Liver (tissue), 9 donors: Measurements from ENCODE around the gene HIVEP2. TPM values are rescaled to one million over a fixed set of nuclear protein-coding genes. Genes with fewer than 3 reads are reported as not detected.

Experiments
- DNase-seq: peaks from one replicate; pipeline ENCODE4 v3.0.0-alpha.2; 2017; ENCODE audit warnings: low spot score
- H3K27ac ChIP-seq, 2 donors: one replicate each; pipeline ENCODE4 v1.7.0; 2013; ENCODE audit warnings: inconsistent platforms in 2 of 2, low read length in 2 of 2, control low read depth in 1 of 2, low read depth in 1 of 2, mild to moderate bottlenecking in 1 of 2
- H3K27me3 ChIP-seq, 4 donors: one replicate each; pipeline versions ENCODE4 v1.6.1 to v1.7.0; 2013; ENCODE audit warnings: low read length in 3 of 4, inconsistent platforms in 1 of 4, mild to moderate bottlenecking in 1 of 4, moderate library complexity in 1 of 4; ENCODE audit not compliant: control insufficient read depth in 4 of 4, insufficient read depth in 4 of 4
- H3K36me3 ChIP-seq, 4 donors: one replicate each; pipeline versions ENCODE4 v1.6.1 to v1.7.0; 2013; ENCODE audit warnings: low read length in 3 of 4, mild to moderate bottlenecking in 3 of 4, low read depth in 1 of 4, moderate library complexity in 1 of 4; ENCODE audit not compliant: control insufficient read depth in 4 of 4, insufficient read depth in 3 of 4
- H3K4me1 ChIP-seq, 4 donors: one replicate each; pipeline versions ENCODE4 v1.6.1 to v1.7.0; 2013; ENCODE audit warnings: low read length in 3 of 4, mild to moderate bottlenecking in 3 of 4, moderate library complexity in 1 of 4; ENCODE audit not compliant: control insufficient read depth in 4 of 4, insufficient read depth in 4 of 4
- H3K4me3 ChIP-seq, 3 donors: one replicate each; pipeline versions ENCODE4 v1.6.1 to v1.7.0; 2013; ENCODE audit warnings: low read length in 3 of 3, control low read depth in 1 of 3, low read depth in 1 of 3, mild to moderate bottlenecking in 1 of 3
- H3K9ac ChIP-seq, 2 donors: one replicate each; pipeline ENCODE4 v1.7.0; 2013; ENCODE audit warnings: low read length in 2 of 2, mild to moderate bottlenecking in 2 of 2, moderate library complexity in 2 of 2, control low read depth in 1 of 2, low read depth in 1 of 2
- H3K9me3 ChIP-seq, 4 donors: one replicate each; pipeline versions ENCODE4 v1.6.1 to v1.7.0; 2013; ENCODE audit warnings: low read length in 3 of 4; ENCODE audit not compliant: control insufficient read depth in 4 of 4
- ATF3 ChIP-seq: IDR thresholded peaks from 2 replicates; pipeline ENCODE4 v1.6.1; 2016; ENCODE audit warnings: antibody characterized with exemption
- CTCF ChIP-seq: fragments of 150-350 bp; IDR thresholded peaks from 2 replicates; pipeline ENCODE4 v1.5.1; 2017; ENCODE audit warnings: improper control_type of control experiment, low read depth, low read length; ENCODE audit not compliant: missing input control
- EGR1 ChIP-seq, 2 donors: IDR thresholded peaks; 2 replicates each; pipeline ENCODE4 v1.6.1; 2016 to 2018; ENCODE audit warnings: antibody characterized with exemption in 2 of 2, low read depth in 2 of 2
- FOXA1 ChIP-seq: IDR thresholded peaks from 2 replicates; pipeline ENCODE4 v1.6.1; 2016; ENCODE audit warnings: antibody characterized with exemption
- FOXA2 ChIP-seq: IDR thresholded peaks from 2 replicates; pipeline ENCODE4 v1.6.1; 2016; ENCODE audit warnings: antibody characterized with exemption
- GABPA ChIP-seq, 2 donors: IDR thresholded peaks in 1 of 2; conservative IDR thresholded peaks in 1 of 2; 2 replicates each; pipeline ENCODE4 v1.6.1; 2016; ENCODE audit warnings: antibody characterized with exemption in 2 of 2, mild to moderate bottlenecking in 1 of 2, moderate library complexity in 1 of 2
- HNF4A ChIP-seq, 2 donors: conservative IDR thresholded peaks; 2 replicates each; pipeline ENCODE4 v1.6.1; 2016; ENCODE audit warnings: antibody characterized with exemption in 2 of 2, mild to moderate bottlenecking in 2 of 2
- HNF4G ChIP-seq: IDR thresholded peaks from 2 replicates; pipeline ENCODE4 v1.6.1; 2016; ENCODE audit warnings: antibody characterized with exemption
- JUND ChIP-seq, 2 donors: IDR thresholded peaks; 2 replicates each; pipeline ENCODE4 v1.6.1; 2016; ENCODE audit warnings: antibody characterized with exemption in 2 of 2
- MAX ChIP-seq: IDR thresholded peaks from 2 replicates; pipeline ENCODE4 v1.6.1; 2016; ENCODE audit warnings: antibody characterized with exemption
- NR2F2 ChIP-seq: IDR thresholded peaks from 2 replicates; pipeline ENCODE4 v1.6.1; 2016; ENCODE audit warnings: antibody characterized with exemption
- RAD21 ChIP-seq, 2 donors: IDR thresholded peaks; 2 replicates each; pipeline ENCODE4 v1.6.1; 2016; ENCODE audit warnings: antibody characterized with exemption in 2 of 2, mild to moderate bottlenecking in 2 of 2
- REST ChIP-seq: IDR thresholded peaks from 2 replicates; pipeline ENCODE4 v1.6.1; 2016; ENCODE audit warnings: antibody characterized with exemption, mild to moderate bottlenecking
- RXRA ChIP-seq, 2 donors: IDR thresholded peaks; 2 replicates each; pipeline ENCODE4 v1.6.1; 2017 to 2018; ENCODE audit warnings: antibody characterized with exemption in 2 of 2, mild to moderate bottlenecking in 1 of 2
- SP1 ChIP-seq: IDR thresholded peaks from 2 replicates; pipeline ENCODE4 v1.6.1; 2018; ENCODE audit warnings: antibody characterized with exemption, mild to moderate bottlenecking
- TAF1 ChIP-seq: conservative IDR thresholded peaks from 2 replicates; pipeline ENCODE4 v1.6.1; 2016; ENCODE audit warnings: antibody characterized with exemption, mild to moderate bottlenecking
- YY1 ChIP-seq: IDR thresholded peaks from 2 replicates; pipeline ENCODE4 v1.6.1; 2016; ENCODE audit warnings: antibody characterized with exemption, mild to moderate bottlenecking
- ZBTB33 ChIP-seq: IDR thresholded peaks from 2 replicates; pipeline ENCODE4 v1.6.1; 2016; ENCODE audit warnings: antibody characterized with exemption
- WGBS: extraction: QIAGEN DNeasy Blood & Tissue Kit; methylation state at CpG from one replicate; pipeline ENCODE4 v1.1.7; 2013; 5-methylcytosine and 5-hydroxymethylcytosine counted together
- polyA plus RNA-seq, 2 donors: library from polyadenylated mRNA; stranded (reverse) in 1 of 2; unstranded in 1 of 2; fragments of 200-250 nt in 1 of 2; fragments of >200 nt in 1 of 2; fragmentation: Nextera tagmentation in 1 of 2; extraction: Ambion mirVana in 1 of 2; gene quantifications; one replicate each; pipeline versions ENCODE4 v1.2.1 to v1.2.3, GENCODE V29; 2013 to 2015
- total RNA-seq, 2 donors: library from RNA; depleted of rRNA; stranded (reverse); fragments of >200 nt; gene quantifications; one replicate each; pipeline ENCODE4 v1.2.3, GENCODE V29; 2014
- donor health status: healthy.
- donor health status: healthy.
- donor health status: healthy.
- donor health status: healthy.
- donor health status: healthy.

The HIVEP2 gene
- total and polyA plus RNA-seq, 4 donors: 0.82 to 6.6 (median 1.3) TPM

- Histone ChIP-seq H3K27me3 (no peaks in the 10 kb centered on the region), H3K36me3 (no peaks in the 10 kb centered on the region), H3K4me1 (no peaks in the 10 kb centered on the region), H3K9me3 (no peaks in the 10 kb centered on the region), H3K27ac (no peak overlapping the region), H3K9ac (no peak overlapping the region), H3K4me3 (no peak overlapping the region)
- 97% methylated on average over 2 of the region's 2 CpGs for WGBS
- TF ChIP-seq JUND (IDR thresholded peaks at IDR 0.05): no peak
- no peak for TF ChIP-seq CTCF
- no peak for TF ChIP-seq ATF3
- no peak for TF ChIP-seq ZBTB33
- TF ChIP-seq TAF1: no peak
- TF ChIP-seq RXRA (IDR thresholded peaks at IDR 0.05): no peak
- TF ChIP-seq NR2F2: no peak
- no peak for TF ChIP-seq MAX
- TF ChIP-seq RAD21 (IDR thresholded peaks at IDR 0.05): no peak
- TF ChIP-seq SP1: no peak
- TF ChIP-seq FOXA2: no peak
- no peak for TF ChIP-seq GABPA (IDR thresholded peaks at IDR 0.05 in 1 of 2, conservative IDR thresholded peaks at IDR 0.05 in 1 of 2)
- TF ChIP-seq YY1: no peak
- TF ChIP-seq REST: no peak
- TF ChIP-seq FOXA1: no peak
- TF ChIP-seq HNF4A (conservative IDR thresholded peaks at IDR 0.05): no peak
- no peak for TF ChIP-seq HNF4G
- no peak for TF ChIP-seq EGR1 (IDR thresholded peaks at IDR 0.05; ENCODE audit: low read depth in 2 of 2)
- DNase-seq: no peak
Measured at GRCh38 chr6:142744836-142745235, 200.1 kb downstream of the HIVEP2 start.
